Measurements from ENCODE around the gene ZFP36L1.
A peak's percentile ranks its signal among the peaks of the same experiment; 100 is the strongest.

Gene ZFP36L1

GRCh38 chr14:68816183-68816942 is 23.5 kb upstream of the ZFP36L1 start:
- DNase-seq (ENCODE audit: low read depth in 1 of 2, low spot score in 1 of 2): peak; percentile 83 to 86

- DNase-seq (ENCODE audit: low read depth in 1 of 2, low spot score in 1 of 2): no peak
Observed at GRCh38 chr14:68815298-68816182, 22.7 kb upstream of the ZFP36L1 start.

GRCh38 chr14:68814539-68815297 is 21.9 kb upstream of the ZFP36L1 start:
- no peak for DNase-seq (ENCODE audit: low read depth in 1 of 2, low spot score in 1 of 2)

- no peak for DNase-seq (ENCODE audit: low read depth in 1 of 2, low spot score in 1 of 2)
Observed at GRCh38 chr14:68814238-68814538, 21.3 kb upstream of the ZFP36L1 start.

GRCh38 chr14:68813318-68813838 is 20.5 kb upstream of the ZFP36L1 start:
- DNase-seq (ENCODE audit: low read depth in 1 of 2, low spot score in 1 of 2): no peak

- no peak for DNase-seq (ENCODE audit: low read depth in 1 of 2, low spot score in 1 of 2)
Observed at GRCh38 chr14:68811171-68811570, 18.3 kb upstream of the ZFP36L1 start.

- DNase-seq (ENCODE audit: low read depth in 1 of 2, low spot score in 1 of 2): no peak
Observed at GRCh38 chr14:68810173-68811153, 17.6 kb upstream of the ZFP36L1 start.

GRCh38 chr14:68809524-68809923 is 16.7 kb upstream of the ZFP36L1 start:
- DNase-seq (ENCODE audit: low read depth in 1 of 2, low spot score in 1 of 2): no peak

GRCh38 chr14:68808696-68809480 is 16.0 kb upstream of the ZFP36L1 start:
- no peak for DNase-seq (ENCODE audit: low read depth in 1 of 2, low spot score in 1 of 2)

GRCh38 chr14:68807987-68808386 is 15.1 kb upstream of the ZFP36L1 start:
- DNase-seq (ENCODE audit: low read depth in 1 of 2, low spot score in 1 of 2): no peak

GRCh38 chr14:68807148-68807600 is 14.3 kb upstream of the ZFP36L1 start:
- DNase-seq (ENCODE audit: low read depth in 1 of 2, low spot score in 1 of 2): no peak

- no peak for DNase-seq (ENCODE audit: low read depth in 1 of 2, low spot score in 1 of 2)
Observed at GRCh38 chr14:68806526-68807147, 13.8 kb upstream of the ZFP36L1 start.

GRCh38 chr14:68805414-68805813 is 12.5 kb upstream of the ZFP36L1 start:
- DNase-seq (ENCODE audit: low read depth in 1 of 2, low spot score in 1 of 2): no peak

GRCh38 chr14:68801631-68802030 is 8.8 kb upstream of the ZFP36L1 start:
- DNase-seq (ENCODE audit: low read depth in 1 of 2, low spot score in 1 of 2): no peak

GRCh38 chr14:68800953-68801352 is 8.1 kb upstream of the ZFP36L1 start:
- DNase-seq (ENCODE audit: low read depth in 1 of 2, low spot score in 1 of 2): no peak

- no peak for DNase-seq (ENCODE audit: low read depth in 1 of 2, low spot score in 1 of 2)
Observed at GRCh38 chr14:68800390-68800789, 7.5 kb upstream of the ZFP36L1 start.

GRCh38 chr14:68798621-68799020 is 5.8 kb upstream of the ZFP36L1 start:
- DNase-seq (ENCODE audit: low read depth in 1 of 2, low spot score in 1 of 2): no peak

- no peak for DNase-seq (ENCODE audit: low read depth in 1 of 2, low spot score in 1 of 2)
Observed at GRCh38 chr14:68797121-68797670, 4.3 kb upstream of the ZFP36L1 start.

Measured in activated T-helper 1 cell treated with anti-CD3 and anti-CD28 coated beads, Interleukin-2, amount 50 U/mL, for 16 hours (primary cell).